HG02938 (cell line): ENCODE results near the gene METTL14.

Experiments
- ATAC-seq: cut with Tn5 transposase; IDR thresholded peaks from one replicate; pipeline ENCODE4 v1.9.1; 2021; ENCODE audit warnings: mild to moderate bottlenecking, moderate library complexity; ENCODE audit not compliant: unreplicated experiment

Gene METTL14

DNA sequence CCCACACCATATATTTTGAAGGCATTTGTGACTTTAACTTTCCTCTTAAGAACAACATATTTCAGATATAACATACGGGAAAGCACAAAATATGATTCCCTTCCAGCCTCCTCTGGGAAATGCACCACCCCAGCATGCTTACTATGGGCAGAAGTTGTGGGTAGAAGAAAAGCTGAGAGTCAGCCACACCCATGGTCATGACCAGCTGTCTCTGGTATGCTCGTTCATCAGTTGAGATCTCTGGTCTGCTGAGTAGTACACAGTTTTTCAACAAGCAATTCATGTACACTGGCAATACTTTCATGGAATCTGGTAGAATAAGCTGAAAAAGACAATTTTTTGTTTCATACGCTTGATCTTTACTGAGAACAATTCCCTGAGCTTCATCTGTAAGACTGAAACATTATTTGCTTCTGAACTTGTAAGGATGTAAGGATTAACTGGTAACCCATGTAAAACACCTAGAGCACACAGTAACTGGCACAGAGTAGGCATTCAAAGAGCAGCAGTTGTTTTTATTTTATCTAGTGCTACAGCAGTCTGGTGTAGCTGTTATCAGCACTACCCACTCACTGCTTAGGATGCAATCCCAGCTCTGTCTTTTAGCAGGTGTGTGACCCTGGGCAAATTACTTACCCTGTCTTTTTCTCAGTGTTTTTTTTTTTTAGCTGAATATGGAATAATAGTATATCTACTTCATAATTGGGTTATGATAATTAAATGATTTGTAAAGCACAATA is 47.6 kb downstream of the METTL14 start:
- no peak for ATAC-seq

DNA sequence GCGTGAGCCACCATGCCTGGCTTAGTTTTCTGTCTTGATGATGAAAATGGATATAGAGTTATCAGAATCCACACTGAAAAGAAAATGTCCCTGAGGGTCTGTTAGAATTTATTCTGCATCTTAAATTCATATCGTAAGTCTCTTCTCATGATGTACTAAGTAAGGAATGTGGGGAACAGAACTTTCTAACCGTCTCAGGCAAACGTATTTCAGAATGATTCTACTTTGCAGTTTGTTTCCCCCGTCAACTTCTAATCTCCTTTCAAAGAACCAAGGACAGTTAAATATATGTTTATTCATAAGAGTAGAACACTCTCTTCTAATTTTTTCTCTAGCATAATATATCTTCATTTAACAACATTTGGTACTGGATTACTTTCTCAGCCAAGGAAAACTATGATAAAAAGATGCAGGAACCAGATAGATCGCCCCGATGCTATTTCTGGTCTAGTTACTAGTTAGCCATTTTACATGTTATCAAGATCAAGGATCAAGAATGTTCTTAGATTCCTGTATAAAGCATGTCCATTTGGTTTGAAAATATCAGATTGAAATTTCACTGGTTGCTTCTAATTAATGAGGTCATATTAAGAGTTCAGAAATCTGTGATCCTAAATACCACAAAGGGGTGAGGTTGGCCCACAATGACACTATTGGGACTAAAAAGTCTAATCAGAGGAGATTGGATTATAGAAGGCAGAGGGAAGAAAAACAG is 49.5 kb downstream of the METTL14 start:
- ATAC-seq: no peak

DNA sequence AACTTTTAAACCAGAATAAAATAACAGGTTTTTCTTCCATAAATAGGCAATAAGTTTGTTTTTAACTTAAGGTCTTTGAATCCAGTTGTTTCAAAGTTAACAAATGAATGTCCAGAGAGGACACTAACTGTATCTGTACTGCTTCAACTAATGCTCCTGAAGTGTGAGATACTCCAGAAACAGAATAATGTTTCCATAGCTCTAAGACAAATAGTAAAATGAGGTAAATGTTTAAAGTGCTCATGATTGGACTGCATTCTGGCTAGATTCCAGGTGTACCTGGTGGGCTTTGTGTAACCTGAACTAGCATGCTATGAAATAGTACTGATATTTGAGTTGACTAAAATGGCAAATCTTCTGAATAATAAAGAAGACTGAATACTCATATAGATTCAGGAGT is 51.7 kb downstream of the METTL14 start:
- no peak for ATAC-seq

DNA sequence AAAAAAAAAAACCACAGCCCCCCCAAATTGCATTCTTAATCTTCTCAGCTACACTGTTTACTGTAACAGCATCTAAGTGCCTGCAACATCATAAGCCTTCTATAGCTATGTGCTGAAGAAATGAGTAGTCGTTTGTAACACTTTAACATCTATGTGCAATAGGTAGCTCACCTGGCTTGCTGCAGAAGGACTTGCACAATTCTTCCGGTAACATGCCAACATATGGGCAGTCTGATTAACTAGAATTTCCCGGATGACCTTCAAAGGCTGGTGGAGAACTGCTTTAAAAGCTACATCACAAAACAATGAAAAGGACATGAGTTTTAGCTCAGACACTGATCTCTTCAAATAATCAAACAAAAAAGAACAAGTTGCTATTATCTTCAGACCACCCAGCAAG is 52.9 kb downstream of the METTL14 start:
- no peak for ATAC-seq

DNA sequence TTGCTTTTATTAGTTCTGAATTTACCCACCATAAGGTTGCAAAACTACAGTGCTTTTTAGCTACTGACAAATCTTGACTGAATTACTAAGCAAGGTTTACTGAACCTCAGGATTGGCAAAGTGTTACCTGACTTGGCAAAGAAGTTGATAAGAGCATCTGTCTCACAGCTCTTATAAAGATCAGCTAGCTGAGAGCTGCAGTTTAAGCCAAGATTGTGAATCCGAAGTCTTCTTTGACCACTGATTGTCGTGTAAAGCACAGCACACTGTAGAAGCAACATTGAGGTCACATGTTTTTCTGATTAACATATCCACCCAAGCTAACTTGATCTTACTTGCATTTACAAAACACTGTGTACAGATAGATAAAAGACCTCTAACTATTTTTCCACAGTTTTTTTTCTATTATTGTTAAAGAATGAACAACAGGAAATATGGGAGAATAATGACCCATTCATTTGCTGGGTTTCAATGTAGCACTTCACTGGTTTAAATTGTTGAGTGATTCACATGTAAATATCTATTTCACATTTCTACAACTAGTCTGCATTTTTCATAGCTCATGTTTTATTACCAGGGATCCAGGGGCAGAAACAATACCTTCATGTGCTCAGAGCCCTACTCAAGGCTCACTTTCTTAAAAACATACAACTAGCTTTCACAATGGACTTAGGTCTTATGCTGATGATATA is 54.0 kb downstream of the METTL14 start:
- ATAC-seq: no peak

DNA sequence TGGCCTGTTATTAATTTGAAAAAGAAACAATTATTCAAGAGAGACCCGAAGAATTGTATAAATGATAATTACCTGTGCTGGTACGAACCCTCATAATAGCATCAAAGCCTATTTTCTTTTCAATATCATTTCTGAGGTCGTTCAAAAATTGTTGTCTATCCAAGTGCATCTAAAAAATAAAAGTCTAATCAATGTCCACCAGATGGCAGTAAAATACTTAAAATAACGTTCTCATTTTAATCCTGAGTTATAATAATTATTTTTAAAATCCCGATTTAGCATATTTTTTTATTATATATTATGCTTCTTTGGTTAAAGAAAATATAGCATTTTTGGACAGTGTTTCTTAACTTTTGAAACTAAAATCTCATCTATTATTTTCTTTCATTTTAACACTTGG is 55.7 kb downstream of the METTL14 start:
- no peak for ATAC-seq

DNA sequence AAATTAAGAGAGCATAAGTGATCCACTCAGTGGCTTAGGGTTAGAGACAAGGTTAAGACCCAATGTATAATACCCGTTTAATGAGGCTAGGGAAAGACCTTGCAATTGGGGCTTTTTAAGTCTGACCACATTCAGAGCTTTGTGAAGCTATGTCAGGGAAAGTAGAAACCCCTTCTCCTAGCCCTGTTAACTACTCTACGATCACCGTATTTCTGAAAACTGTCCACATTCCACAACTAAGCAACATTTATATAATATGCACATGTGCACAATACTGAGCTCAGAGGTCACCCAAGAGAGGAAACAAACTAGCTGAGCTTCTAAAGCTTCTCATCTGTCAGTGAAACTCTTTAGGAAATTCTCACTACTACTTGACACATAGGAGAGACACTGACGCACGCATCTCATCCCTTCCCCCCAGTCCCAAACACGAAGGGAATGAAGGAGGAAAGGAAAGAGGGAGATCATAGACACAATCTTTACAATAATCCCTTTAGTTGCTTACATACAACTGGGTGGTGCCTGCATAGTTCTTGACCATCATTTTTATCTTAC is 56.2 kb downstream of the METTL14 start:
- ATAC-seq: no peak

DNA sequence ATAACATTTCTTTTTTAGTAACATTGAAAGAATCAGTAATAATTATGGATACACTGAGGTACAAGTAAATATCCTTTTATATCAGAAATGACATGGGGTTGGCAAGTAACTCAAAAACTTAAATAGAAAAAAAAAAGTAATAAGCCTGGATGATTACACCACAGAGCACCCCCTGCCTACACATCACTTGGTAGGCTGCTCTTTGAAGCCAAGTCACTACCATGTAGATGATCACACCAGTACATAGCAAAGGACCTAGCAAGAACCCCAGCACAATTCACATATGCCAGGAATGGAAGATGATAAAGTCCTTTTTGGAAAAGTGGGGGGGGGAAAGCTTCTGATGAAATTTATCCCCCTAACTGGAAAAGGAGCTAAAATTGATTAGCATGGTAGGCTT is 56.9 kb downstream of the METTL14 start:
- no peak for ATAC-seq

DNA sequence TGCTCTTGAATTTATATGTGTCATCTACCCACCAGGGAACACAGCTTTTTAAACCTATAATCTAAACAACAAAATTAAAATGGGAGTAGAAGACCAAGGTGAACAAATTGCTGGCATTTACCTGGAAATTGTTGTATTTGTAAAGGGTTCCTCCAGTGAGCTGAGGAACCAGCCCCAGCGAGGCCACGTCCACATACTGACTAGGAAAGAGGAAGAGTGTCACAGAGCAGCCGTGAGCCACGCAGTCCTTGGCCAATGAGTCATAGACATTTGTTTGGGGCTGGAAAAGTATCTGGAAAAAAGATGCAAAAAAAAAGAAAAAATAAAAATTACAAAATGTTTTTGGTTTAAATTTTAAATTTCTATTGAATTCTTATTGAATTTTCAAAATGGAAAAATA is 58.7 kb downstream of the METTL14 start:
- no peak for ATAC-seq

DNA sequence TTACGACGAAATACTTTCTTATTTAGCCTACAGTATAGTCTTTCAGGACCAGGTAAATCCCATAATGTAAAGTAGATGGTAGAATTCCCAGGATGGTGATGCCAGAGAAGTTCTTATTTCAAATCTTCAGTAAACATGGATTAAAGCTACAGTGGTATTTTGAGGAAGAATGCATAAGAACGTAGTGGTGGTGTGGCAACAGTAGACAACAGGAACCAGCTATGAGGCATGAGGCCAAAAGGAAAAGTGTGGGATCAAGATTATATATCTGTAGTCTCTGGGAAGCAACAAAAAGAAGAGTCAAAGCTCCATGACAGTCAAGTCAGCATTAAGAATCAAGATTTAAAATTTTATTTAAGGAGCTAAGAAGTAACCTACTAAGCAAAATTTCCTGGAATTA is 60.2 kb downstream of the METTL14 start:
- ATAC-seq: no peak

DNA sequence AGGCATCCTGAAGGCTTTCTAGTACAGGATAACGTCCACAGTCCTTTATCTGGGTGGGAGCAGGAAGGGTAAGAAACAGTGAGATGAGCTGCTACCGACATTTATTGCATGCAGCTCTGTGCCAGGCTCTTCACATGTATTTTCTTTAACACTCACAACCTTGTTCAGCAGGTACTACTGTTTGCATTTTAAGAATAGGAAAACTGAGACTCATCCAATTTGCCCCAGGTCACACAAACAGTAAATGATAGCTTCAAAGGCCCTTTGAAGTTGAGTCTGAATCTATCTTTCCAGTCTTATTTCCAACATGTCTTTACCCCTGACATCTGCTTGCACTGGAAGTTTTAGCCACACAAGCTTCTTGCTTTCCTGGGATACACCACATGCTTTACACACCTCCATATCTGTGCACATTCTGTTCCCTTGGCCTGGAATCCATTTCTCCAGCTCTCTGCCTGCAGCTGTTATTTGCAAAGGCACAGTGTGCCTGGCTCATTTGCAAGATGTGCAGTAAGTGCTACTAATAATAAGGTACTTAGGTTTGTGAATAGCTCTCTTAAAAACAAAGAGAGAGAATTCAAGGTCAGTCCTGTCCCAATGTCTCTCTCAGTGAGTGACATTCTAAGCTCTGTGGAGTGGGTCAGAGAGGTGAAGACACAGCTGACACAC is 61.2 kb downstream of the METTL14 start:
- no peak for ATAC-seq

DNA sequence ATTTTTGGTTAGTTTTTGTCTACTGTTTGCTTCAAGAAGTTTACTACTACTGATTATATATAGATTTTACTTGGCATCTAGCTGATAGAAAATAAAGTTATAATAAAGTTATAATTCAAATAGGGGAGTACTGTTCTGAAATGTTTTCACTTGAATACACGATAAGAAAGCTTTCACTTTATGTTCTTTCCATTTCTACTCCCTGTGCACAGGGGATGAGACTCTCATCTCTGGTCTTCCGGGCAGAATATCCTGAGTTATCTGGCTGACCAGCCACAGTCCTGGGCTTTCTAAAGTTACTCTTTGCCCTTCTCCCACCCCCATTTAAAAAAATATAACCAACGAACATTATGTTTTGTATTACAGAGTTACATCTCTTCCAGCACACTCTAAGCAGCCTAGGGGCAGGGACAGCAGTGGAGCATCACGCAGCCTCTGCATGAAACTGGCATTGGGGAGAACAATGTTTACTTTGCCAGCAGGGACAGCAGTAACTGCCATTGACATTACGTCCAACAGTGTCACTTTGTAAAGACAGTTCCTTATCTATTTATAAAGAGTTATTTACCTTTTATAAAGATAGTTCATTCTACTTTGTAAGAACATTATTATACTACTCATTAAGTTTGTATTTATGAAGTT is 64.3 kb downstream of the METTL14 start:
- ATAC-seq: no peak

DNA sequence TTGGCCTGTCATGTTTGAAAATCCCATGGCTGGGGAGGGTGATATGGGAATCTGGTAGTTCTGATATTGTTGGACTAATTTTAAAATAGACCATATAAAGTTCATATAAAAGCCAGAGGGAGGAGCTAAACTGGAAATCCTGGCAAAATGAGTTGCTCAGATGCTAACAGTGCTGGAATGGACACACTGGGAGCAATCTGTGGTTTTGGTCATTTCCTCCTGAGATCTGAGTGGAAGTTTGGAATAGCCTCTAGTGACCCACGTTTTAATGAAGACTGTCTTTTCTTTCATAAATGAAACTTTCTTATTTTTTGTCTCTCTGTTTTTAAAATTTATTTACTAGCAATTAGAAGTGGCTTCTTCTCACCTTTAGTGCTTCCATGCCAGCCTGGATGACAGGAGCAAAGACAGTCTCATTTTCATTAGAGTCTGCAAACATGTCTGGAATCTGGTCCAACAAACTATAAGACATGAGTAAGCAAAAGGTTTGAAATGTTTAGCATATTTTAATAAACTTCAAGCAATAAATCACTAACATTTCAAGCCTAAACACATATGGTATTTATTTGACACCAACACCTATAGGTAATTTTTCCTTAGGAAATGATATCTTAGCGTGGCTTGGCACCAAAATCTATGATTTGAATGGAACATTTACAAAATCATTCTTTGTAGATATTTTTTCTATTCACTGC is 66.6 kb downstream of the METTL14 start:
- no peak for ATAC-seq

DNA sequence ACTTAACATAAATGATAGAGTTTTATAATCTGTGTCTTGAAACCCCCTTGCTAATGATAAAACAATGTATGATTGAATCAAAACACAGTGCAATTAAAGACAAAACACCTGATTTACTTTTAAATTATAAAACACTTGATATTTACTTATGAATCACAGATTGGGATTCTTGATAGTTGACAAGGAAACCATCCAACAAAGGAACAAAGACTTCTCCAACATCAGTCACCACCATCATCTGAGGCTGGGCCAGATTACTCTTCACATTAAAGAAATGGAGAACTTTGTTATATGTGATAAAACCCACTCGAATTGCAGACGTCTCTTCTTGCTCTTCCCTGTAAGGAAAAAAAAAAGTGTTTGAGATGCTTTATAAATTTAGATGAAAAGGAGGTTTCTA is 67.4 kb downstream of the METTL14 start:
- ATAC-seq: no peak

DNA sequence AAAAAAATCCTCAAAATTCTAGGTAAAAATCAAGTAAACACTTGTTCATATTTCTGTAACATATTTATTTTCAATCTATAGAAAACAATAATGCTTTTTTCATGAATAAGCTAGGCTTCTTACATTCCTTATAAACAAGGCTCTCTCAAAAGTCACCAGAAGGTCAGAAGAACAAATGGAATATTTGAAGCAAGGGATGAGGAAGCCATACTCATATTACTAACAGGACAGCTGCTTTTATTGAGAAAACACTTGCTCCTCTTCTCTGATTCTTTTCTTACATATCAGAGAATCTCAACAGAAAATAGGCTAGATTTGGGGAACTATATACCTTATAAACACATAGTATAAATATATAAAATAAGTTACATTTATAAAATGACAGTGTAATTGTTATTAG is 67.9 kb downstream of the METTL14 start:
- no peak for ATAC-seq

DNA sequence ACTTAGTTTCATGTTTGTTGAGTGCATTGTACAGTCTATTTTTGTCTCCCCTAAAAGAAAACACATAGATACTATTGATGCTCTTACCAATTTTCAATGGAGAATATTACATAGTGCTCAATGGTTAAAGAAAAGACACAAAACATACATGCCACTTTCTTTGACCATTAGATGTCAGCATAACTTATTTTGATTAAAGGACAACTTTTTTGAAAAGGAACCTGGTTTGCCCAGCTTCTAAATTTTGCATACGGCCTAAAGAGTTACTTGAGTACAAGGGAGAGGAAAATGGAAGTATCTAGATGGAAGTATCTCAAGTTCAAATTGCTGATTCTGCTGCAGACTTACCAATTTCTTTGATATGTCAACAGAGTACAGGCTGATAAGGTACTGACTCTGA is 68.5 kb downstream of the METTL14 start:
- no peak for ATAC-seq

DNA sequence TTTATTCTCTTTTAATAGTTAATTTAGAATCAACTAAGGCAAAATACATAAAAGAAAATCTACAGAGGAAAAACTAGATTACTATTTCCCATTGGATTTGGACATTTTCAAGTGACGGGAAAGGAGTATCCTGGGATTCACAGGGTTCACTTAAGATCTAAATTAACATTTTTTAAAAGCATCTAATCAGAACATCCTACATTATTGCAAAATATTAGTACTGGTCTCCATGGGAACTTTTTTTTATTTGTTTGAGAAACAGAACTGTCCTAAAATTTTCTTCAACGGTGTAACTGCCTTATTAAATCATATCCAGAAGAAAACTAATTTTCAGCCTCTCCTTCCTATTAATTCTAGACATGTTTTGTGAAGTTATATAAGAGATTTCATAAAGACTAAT is 69.7 kb downstream of the METTL14 start:
- ATAC-seq: no peak

DNA sequence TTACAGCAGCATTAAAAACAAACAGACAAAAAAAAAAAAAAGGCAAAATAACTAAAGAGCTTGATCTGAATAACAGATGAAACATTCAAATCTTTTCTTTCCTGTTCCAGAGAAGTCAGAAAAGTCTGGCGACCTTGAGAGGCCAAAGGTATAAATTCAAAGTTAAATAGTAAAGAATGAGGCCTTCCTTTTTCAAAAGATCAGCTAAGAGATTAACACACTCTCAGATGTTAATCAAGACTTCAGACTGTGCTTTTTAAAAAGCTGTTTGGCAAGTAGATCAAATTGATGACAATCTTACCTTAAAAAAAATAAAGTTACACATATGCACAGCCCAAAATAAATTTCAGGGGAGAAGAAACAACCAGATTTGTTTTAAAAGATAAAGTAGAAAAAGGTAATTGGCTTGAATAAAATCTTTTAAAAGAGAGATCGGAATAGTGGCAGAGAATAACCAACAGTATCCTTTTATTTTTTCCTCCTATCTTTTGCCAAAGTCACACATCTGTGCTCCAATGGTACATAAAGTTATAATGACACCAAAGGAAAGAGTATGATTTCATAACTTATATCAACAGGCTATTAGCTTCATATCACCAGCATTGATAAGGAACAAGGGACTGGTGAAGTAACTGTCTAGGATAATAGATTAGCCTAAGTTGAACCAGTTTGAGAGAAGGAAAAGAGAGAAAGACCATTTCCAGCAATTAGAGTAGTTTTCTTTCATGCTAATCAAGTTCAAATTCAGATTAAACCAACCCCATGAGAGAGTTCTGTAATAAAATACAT is 70.4 kb downstream of the METTL14 start:
- ATAC-seq: no peak

DNA sequence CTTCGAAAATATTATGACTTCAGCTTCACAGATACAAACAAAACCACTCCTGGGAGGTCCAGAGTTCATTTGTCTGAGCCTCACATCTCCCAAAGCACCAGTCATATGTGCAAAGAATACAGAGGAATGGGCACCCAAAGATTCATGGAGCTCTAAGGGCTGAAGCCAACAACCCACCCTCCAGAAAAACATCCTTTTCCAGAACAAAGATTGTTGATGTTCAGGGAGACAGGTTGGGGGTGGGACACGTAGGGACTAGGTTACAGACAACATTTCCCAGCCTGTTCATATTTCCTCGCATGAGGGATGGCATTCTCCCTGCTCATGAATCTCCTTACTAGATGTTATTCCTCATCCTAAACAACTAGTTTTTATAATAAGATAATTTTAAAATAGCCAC is 71.2 kb downstream of the METTL14 start:
- ATAC-seq: no peak
